ENCODE measurements around the gene BMP7.
"Not testable (repeated sequence)": the region's sequence is repeated elsewhere in the genome, so short reads cannot be mapped to it uniquely, and the experiment has no call there.

Gene BMP7

DNA sequence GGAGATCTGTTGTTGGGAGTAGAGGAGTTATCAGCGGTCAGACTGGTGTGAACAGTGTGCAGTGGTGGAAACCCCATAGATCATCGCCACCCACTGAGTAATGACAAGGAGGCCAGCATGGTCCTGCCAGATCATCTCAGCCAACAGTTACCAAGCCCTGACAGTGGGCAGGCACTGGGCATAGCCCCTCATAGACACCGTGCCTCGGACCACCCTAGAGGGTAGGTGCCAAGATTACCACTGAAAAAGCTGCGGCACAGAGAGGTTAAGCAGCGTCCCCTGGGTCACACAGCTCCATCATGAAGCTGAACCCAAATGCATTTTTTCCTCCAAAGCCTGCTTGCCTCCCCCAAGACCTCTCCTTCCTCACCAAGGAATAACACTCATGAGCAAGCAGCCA lies 21.5 kb upstream of the BMP7 start:
- no peak for DNase-seq (ENCODE audit: low read depth)

DNA sequence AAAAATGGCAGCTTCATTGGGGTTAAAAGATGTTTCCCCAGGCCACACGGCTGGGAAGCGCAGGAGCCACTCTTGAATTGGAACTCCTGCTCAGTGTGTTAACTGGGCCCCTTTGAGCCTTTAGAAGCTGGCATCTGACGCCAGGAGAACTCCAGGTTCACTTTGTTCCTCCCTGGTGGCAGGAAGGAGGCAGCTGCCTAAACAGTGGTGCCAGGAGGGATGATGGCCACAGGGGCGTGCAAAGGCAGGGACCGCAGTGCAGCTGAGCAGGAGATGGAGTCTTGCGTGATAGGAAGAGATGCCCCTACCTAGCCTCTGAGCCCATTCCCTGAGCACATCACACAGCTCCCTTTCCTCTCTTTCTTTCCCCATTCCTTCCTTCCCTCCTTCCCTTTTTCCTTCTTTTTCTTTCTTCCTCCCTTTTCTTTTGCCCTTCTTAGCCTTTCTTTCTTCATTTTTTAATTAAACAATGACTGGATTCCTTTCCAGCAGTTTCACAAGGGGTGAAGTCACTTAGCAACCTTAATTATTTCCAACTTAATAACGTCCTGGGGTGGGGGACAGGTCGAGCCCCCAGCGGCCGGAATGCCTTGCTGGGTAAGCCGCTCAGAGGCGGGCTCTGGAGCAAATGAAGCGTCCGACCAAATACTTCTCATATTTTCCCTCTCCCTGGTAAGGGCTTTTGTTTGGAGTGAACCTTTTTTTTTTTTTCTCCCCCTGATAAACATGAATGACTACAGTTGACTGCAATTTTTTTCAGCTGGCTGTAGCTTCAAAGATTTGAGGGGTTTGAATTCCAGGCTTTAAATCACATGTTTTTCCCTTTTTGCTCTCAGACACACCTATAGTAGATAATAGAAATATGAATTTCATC lies 20.8 kb upstream of the BMP7 start:
- no peak for DNase-seq (ENCODE audit: low read depth)

DNA sequence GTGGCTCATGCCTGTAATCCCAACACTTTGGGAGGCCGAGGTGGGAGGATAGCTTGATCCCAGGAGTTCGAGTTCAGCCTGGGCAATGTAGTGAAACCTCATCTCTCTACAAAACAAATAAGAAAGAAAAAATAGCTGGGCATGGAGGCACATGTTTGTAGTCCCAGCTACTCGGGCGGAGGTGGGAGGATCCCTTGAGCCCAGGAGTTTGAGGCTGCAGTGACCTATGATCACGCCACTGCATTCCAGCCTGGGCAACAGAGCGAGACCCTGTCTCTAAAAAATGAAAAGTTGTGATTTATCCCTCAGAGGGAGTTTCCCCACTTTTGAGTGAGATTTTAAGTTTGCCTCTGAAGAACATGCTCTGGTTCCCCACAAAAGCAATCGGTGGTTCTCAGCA lies 17.4 kb upstream of the BMP7 start:
- DNase-seq (ENCODE audit: low read depth): no peak

DNA sequence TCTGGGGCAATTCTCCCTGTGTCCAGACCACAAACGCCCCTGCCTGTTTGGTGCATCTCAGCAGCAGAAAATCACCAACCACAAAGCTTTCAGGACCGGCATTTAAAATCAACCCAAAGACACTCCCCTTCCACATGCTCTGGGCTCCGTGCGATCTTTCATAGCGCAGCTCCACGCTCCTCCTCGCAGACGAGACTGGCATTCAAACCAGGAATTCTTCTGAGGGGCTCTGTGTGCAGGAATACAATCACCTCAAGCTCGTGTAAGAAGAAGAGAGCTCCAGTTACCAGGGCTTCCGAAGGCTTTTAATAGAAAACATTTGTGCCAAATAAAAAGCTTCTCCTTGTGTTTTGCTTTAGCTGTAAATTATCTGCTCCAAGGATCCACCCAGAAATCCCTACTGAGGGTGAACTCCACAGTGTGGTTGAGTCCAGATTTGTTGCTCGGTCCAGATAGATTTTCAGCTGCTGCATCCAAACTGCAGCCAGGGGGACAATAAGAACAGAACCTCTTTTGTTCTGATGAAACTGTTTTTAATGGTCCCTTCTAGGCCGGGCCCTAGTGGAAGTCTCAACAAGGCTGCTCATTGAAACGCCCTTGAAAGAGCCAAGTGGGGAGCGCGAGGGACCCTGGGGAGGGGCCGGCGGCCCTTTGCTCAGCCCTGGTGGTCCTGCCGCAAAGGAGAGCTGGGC lies 16.4 kb upstream of the BMP7 start:
- no peak for DNase-seq (ENCODE audit: low read depth)

DNA sequence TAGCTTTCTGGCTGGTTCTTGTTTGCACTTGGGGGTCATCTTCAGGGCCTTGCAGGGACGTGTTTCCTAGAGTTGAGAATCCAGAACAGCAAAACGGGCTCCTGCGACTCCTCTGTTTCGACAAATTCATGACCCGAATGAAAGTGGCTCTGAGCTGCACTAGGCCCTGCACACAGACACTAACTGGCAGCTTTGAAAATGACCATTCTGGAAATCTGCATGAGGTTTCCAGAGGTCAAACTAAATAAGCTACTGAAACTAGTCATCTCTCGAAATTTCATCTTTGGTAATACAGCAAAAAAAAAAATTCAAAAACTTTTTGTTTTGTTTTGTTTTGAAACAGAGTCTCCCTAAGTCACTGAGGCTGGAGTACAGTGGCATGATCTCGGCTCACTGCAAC lies 15.5 kb upstream of the BMP7 start:
- no peak for DNase-seq (ENCODE audit: low read depth)

DNA sequence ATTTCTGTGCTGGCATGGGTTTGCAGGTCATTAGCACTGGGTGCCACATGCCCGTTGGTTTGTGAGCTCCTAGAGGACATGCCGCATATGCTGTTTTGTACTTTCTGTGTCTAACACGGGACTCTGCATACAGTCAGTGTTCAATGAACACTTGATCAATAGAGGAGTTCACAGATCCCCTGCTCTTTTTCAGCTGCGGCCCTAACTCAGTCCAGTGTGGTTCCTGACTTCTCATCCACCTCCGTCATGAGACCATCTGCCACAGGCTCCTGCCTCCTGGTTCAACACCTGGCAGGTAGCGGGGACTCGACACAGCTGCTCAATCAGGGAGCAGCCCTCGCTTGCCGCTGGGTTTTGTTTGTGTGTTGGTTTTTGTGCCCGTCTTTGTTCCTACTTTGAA lies 13.8 kb upstream of the BMP7 start:
- no peak for DNase-seq (ENCODE audit: low read depth)

DNA sequence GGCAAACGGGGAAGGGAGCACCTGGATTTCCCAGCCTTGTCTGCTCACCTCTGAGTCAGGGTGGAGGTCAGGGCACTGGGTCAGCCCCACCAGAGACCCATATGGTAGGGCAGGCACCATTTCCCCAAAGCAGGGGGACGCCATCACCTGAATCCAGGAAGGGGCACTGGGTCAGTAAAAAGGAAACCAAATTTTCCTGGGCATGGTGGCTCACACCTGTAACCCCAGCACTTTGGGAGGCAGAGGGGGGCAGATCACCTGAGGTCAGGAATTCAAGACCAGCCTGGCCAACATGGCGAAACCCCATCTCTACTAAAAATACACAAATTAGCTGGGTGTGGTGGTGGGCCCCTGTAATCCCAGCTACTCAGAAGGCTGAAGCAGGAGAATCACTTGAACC lies 13.1 kb upstream of the BMP7 start:
- DNase-seq (ENCODE audit: low read depth): not testable (repeated sequence)

DNA sequence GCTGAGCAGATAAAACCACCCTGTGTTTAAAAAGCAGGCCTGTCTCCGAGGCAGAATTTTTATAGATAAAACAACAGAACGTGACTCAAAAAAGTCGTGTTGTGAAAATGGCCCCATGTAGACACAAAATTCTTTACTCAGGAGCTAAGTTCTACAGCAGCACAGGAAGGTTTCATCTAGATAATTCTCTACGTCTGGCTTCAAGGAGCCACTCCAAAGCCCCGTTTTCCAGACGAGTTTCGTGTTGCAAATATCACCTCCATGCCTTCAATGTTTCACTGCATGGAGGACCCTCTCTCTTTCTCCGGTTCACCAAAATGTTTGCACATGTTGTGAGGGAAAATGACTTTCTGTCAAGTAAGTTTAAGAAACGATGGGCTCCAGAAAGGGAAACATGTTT lies 12.0 kb upstream of the BMP7 start:
- no peak for DNase-seq (ENCODE audit: low read depth)

DNA sequence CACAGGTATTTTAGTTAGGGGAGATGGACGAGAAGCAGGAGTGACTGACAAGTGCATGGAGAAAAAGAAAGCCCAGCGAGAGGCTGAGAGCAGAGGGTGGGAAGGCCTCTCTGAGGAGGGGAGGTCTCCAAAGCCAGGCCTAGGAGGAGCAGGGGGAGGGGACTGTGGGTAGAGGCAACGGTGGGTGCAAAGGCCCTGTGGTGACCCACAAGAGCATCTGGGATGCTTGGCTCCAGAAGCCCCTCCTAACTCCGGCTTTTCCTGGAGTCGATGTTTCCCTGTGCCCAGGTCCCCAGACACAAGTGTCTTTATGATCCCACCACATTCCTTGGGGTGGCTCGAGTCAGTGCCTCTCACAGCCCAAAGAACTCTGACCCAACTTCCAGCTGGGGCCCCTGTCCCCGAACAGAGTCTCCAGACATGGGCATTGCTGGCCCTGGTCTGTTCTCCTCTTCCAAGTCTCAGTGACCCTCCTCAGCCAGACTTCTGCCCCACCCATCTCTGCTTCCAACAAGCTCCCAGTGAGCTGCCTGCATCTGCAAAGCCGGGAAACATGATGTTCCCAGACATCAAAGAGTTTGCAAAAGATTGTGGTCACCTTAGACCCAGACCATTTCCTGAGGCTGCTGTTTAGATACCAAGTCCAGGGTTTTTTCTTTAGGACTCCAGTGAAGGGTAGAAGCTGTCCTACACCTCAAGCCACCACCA lies 11.1 kb upstream of the BMP7 start:
- no peak for DNase-seq (ENCODE audit: low read depth)

DNA sequence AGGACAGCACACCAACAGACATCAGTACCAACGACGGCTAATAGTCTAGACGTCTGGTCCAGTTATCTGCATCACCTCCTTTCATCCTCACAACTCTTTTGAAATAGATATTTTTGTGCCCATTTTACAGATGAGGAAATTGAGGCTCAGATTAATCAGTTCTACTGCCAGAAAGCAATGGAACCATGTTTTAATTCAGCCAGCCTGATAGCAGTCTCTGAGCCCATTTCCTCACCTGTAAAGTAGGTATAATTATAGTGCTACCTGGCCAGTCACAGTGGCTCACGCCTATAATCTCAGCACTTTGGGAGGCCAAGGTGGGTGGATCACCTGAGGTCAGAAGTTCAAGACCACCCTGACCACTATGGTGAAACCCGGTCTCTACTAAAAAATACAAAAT lies 9.8 kb upstream of the BMP7 start:
- no peak for DNase-seq (ENCODE audit: low read depth)

DNA sequence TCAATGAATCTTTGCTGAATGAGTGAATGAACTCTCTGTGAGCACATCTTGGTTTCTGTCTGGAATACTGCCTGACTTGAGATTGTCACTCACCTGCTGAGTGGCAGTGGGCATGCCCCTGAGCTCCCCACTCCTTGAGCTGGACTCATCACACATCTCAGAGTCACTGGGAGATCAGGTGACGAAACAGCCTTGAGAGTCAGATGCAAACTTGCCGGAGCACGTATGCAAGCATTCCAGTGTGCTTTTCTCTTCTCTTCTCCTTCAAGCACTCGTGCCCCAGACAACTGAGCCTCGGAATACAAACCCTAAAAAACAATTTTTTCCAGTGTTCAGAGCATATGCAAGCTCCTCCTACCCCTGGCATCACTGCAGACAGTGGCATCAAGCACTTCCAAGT lies 9.4 kb upstream of the BMP7 start:
- DNase-seq (ENCODE audit: low read depth): no peak

DNA sequence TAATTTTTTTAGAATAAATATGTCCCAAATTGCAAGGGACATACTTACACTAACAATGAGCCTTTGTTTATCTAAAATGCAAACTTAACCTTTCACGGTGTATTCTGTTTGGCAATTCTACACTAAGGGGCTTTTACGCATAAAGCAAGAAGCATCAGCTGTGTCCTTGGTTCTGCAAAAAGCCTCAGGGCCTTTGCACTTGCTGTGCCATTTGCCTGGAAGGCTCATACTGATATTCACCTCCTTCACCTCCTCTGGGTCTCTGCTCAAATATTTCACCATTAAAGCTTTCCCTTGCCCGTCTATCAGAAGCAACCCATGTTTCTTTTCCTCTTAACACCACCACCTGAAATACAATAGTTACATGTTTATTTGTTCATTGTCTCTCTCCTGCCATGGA lies 8.9 kb upstream of the BMP7 start:
- DNase-seq (ENCODE audit: low read depth): no peak

DNA sequence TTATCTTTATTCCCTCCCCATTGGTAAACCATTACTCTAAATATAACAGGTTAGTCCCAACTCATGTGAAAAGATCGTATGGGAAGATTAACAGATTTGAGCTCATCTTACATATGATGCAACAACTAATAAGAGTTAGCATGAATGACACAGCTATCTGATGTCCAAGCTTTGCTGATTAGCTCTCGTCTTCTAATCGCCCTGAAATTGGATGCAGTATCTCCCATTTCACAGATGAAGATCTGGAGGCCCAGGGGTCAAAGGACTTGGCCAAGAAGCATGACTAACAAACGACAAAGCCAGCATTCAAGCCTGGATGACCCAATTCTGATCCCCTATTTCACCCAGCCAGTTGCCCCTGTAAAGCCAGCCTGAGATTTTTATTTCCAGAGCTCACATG lies 8.4 kb upstream of the BMP7 start:
- DNase-seq (ENCODE audit: low read depth): no peak

DNA sequence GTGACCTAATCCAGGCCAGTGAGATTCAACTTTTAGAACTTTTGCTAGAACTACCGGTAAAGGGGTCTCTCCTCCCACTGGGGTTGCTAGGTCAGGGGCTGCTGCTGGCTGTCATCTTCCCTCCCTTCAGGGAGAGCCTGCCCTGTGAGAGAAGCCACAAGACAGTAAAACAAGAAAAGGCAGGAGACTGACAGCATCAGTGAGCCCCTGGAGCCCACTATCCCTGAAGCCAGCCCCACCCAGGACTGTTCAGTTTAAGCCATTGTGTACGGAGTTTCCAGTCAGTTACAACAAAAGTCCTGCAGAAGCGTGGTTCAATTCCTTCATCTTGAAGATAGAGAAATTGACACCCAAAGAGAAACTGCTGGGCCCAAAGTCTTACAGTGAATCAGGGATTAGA lies 7.9 kb upstream of the BMP7 start:
- no peak for DNase-seq (ENCODE audit: low read depth)

DNA sequence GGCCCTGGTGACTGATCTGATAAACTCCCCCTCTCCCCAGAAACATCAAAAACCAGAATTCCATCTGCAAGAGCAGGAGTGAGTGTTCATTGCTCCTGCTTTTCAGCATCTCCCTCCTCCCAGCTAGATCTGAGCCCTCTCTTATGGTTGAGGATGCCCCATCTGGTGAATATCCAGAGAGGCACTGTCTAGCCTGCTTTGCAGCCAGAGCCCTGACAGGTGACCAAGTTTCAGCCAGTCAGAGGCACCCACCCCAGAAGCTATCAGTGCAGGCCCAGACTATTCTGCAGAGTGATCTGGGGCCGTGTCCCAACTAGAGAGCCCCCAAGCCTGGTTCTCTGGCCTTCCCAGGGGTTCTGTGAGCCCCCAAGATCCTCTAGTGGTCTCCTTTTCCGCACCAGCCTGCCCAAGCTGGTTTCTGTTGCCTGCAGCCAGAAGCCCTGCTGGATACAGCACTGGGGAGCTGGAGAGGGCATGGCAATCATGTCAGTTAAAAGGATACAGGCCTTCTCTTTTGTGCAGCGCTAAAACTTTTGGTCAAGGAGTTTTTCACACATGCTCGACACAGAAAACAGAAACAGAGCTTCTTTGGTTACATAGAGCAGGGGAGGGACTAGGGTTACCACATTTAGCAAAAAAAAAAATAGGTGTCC lies 6.6 kb upstream of the BMP7 start:
- DNase-seq (ENCODE audit: low read depth): no peak

DNA sequence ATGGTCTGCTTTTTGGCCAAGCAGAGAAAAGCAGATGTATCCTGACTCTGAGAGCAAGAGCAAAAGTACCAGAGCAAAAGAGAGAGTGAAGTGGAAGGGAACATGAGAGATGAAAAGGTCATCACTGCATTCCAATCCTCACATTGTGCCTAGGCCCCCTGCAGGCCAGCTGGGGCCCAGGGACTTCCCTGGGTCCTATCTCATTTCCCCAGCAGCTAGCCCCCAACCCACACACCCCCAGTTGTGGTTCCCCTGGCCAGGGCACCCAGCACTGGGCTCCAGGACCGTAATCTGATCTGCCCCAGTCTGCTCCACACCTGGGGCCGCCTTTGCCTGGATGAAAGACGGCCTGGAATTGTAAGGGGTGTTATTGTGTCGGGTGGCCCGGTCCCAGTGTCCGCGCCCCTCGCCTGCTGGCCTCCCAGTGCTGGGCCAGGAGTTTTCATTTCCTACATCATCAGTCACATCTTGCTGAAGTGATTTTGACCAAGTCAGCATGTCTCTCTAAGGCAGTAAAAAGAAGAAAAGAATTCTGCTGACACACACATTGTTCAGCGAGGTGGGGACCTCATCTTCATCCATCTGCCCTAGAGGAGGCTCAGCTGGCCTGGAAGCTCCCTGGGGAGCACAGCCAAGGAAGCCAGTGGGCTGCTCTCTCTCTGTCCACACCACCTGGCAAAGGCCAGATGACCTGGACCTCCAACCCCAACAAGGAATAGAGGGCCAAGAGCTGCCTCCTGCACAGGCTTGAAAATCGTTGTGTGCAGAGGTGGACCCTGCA lies 4.0 kb upstream of the BMP7 start:
- no peak for DNase-seq (ENCODE audit: low read depth)

DNA sequence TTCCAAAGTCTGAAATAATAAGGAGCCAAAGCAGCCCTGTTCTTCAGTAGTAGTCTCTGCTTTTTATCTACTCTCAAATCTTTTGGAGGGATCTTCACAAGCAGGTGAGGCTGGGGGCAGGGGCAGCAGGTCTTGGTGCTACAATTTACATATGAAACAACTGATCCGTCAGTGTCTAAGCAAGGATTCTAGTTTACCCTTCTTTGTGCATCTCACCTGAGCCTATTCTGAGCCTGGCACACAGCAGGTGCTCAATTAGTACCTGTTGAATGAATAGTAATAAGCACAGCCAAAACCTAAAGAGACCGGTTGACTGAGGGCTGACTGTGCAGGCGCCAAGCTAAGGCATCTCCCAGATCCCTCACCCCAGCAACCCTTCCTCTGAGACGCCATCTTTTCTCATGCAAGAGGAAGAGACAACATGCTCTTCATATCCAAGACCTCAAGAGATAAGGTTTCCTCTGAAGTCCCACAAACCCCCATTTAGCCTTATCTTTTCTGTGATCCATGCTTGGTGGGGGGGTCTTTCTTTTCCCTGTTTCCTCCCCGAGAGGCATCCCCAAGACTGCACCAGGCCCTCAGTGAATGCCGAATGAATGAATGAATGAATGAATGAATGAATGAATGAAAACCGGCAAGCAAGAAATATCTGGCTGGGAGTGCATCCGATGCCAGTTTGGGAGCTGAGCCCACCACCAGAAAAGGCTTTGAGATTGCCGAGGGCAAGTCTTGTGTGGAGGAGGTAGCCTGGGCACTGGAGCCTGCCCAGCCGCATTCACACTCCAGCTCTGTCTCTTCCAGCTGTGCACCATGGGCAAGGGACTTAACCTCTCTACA lies 2.9 kb upstream of the BMP7 start:
- DNase-seq (ENCODE audit: low read depth): no peak

DNA sequence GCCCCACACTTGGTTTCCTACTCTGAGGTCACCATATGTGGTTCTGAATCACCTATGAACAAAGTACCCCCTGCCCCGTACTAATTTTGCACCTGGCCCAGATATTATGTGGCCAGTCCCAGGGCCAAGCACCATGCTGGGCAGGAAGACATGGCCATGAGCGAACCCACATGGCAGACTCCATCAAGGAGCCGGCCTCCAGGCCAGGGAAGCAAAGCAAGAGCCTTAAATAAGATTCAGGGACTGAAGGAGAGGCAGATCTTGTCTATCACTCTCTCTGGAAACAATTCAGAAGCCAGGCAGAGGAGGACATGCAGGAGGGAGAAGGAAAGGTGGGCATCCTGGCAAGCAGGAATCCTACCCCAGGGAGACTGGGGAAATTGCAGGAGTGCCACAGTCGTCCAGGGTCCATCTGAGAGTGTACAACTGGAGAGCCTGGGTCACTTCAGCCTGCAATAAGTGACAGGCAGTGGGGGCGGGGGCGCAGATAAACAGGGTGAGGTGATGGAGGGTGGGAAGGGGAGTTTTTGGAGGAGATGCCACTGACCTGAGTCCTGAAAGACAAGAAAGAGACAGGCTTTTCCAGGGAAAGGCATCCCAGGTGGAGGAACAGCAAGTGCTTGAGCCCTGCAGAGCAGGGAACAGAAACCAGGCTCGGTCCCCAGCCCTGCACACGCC lies 2.1 kb upstream of the BMP7 start:
- no peak for DNase-seq (ENCODE audit: low read depth)

DNA sequence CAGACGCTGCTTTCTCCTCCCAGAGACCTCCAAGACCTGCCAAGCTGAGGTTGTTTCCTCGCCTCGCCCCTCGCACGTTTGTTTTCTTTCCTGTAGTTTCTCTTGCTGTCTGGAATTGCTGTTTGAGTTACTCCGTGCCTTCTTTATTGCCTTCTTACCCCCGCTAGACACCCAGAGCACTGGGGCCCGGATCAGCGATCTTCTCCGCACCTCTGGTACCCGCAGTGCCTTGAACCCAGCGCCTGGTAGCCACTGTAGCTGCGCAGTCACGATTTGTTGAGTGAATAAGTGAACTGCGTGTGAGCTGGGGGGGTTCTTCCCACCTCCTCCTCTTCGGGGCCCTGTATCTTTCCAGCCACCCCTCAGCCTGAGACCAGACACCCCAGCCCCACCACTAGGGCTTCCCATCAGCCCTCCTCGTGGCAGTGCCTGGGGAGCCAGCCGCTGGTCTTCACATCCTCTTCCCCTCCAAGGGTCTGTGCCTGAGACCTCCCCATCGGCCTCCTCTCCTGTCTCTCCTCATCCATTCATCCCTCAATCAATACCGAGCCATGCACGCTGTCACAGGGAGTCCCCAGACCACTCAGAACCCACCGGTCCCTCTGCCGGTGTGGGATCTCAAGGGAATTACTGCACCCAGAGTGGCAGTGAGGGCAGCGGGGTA lies 849 bp upstream of the BMP7 start:
- DNase-seq (ENCODE audit: low read depth): no peak

DNA sequence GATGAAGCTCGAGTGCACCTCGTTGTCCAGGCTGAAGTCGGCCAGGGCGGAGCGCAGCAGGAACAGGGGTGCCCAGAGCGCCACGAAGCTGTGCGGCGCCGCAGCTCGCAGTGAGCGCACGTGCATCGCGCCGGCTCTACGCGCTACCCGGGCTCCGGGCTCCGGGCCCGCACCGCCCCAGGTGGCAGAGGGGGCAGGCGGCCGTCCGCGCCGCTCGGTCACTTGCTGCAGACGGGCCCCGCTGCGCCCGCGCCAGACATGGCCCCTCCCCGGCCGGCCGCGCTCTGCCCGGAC lies 497 bp downstream of the BMP7 start:
- DNase-seq (ENCODE audit: low read depth): no peak
